Measurements from ENCODE around the gene VEGFA.

DNA sequence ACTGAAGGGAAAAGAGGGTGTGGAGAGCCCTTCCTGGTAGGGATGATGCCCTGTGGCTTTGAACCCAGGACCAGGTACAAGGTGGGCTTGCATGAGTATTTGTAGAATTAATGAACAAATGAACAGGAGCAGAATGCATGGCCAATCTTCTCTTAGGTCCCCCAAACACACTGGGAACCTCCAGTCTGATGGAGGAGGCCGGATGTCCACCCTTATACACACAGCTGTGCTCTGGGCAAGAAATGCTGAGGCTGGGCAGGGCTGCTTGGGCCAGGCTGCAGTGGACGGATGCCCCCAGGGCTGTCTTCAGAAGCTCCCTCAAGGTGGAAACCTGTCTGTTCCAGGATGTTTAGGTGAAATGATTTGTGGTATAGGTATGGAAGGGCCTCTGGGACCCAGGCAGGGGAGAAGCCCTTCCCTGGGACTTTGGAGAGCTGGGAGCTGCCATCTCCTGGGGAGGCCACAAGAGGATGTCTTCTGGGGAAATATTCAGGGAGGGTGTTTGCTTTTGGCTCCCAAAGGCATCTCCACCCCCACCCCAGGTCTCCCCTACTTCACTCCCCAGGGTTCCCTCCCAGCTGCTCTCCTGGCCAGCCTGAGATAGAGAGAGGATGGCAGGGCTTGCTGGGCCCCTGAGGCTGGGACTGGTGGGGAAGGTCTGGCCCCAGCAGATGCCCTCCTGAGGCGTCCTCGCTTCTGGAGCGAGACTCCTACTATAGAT is 23.3 kb downstream of the VEGFA start:
- TF ChIP-seq, protein P1, sequence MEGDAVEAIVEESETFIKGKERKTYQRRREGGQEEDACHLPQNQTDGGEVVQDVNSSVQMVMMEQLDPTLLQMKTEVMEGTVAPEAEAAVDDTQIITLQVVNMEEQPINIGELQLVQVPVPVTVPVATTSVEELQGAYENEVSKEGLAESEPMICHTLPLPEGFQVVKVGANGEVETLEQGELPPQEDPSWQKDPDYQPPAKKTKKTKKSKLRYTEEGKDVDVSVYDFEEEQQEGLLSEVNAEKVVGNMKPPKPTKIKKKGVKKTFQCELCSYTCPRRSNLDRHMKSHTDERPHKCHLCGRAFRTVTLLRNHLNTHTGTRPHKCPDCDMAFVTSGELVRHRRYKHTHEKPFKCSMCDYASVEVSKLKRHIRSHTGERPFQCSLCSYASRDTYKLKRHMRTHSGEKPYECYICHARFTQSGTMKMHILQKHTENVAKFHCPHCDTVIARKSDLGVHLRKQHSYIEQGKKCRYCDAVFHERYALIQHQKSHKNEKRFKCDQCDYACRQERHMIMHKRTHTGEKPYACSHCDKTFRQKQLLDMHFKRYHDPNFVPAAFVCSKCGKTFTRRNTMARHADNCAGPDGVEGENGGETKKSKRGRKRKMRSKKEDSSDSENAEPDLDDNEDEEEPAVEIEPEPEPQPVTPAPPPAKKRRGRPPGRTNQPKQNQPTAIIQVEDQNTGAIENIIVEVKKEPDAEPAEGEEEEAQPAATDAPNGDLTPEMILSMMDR (IDR thresholded peaks at IDR 0.05), result no peak
- no peak for TF ChIP-seq POLR2A (IDR thresholded peaks at IDR 0.05)

All from lower leg skin (tissue), 3 donors.